Measurements from ENCODE around the gene TLR9. TPM values are rescaled to one million over a fixed set of nuclear protein-coding genes. Genes with fewer than 3 reads are reported as not detected.

Gene TLR9
- total RNA-seq, 1 donor from 2014 or later: not detected

DNA sequence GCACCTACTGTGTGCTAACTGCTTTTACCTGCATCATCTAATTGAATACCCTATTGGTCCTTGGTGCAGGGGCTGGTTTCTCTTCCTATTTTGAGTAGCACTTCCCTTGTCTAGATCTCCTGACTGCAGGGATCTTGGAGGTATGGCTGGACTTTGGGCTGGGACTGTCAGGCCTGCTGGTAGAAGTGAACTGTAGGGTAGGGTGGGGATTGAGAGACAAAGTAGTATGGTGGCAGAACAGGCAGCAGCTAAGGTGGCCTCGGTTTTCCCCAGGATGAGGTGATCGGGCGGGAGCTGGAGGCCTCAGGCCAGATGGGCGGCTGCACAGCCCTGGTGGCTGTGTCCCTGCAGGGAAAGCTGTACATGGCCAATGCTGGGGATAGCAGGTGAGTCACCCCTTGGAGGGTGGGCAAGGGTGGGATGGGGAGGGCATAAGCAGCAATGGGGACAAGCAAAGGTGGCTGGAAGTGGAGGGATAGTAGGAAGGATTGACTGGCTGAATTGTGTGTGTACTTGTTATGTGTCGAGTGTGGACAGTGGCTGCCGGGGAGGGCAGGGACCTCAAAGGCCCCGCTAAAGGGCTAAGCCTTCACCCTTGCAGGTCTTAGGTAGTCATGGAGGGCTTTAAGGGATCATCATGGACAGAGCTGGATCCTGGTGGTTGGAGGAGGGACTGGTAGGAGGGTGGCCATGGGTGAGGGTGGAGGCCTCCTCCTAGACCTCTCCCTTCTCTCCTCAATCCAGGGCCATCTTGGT is 22.1 kb upstream of the TLR9 start:
- FAIRE-seq (no peak), DNase-seq (ENCODE audit: low spot score in 2 of 2) (peak in 1 of 2 donors; percentile 14)

DNA sequence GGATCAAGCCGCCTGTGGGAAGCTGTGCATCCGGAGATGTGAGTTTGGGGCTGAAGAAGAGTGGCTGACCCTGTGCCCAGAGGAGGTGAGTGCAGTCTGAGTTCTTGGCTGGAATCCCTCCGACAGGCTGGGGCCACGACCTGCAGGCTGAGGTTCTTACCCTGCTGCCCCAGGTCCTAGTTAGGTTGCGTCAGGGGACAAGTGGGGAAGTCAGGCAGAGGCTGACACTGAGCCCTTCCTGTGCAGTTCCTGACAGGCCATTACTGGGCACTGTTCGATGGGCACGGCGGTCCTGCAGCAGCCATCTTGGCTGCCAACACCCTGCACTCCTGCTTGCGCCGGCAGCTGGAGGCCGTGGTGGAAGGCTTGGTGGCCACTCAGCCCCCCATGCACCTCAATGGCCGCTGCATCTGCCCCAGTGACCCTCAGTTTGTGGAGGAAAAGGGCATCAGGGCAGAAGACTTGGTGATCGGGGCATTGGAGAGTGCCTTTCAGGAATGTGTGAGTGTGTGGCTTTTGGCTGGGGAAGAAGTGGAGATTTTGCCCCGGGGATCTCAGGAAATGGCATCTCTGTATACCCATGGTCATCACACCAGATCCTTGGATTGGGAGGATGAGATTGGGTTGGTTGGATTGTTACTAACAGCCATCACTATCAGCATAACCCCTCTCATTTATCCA is 21.4 kb upstream of the TLR9 start:
- DNase-seq (ENCODE audit: low spot score in 2 of 2) (peak in 1 of 2 donors; percentile 28), FAIRE-seq (no peak)

DNA sequence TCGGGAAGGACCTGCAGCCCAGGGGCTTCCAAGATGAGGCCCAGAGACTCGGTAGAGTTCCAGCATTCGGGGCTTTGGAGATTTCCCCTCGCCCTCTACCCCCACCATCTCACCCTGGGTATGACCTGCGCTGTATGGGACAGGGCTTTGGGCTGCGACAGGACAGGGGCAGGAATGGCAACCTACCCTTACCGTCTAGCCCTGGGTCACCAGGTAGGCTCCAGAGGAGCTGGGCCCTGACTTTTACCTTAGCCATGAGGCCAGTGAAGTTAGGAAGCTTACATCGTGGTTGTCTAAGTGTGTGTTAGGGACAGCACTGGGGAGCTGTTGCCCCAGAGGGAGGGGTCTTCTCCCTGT is 20.8 kb upstream of the TLR9 start:
- FAIRE-seq (no peak), DNase-seq (ENCODE audit: low spot score in 2 of 2) (no peak)

DNA sequence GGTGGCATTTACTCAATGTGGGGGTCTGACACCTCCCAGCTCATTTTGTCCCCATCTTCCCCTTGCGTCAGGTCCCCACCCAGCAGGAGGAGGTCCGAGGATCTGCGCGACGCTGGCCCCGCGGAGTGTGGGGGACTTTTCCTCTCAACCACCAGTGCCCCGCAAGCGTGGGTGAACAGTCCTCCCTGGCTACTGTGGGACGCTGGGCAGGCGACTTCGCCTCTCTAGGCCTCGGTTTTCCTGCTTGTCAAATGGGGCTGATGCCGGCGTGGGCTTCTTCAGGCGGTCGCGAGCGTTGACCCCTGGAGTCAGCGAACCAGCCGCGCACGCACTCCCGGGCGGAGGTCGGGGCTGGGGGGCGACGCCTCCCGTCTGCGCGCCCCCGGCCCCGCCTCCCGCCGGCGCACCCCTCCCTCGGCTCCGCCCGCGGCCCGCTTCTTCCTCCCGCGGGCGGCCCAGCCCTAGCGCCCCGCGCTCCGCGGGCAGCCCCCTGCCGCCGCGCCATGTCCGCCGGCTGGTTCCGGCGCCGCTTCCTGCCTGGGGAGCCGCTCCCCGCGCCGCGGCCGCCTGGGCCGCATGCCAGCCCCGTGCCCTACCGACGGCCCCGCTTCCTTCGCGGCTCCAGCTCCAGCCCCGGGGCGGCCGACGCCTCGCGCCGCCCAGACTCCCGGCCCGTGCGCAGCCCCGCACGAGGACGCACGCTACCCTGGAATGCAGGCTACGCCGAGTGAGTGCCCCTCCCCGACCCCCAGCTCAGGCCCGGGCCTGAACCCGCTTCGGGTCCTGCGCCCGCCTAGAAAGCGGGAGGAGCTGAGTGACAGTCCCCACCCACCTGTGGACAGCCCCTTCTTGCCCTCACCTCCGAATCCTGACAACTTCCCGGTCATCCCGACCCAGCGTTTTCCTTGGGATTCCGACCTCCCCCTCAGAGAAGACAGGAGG is 20.1 kb upstream of the TLR9 start, which contains the start of gene PPM1M:
Gene PPM1M, plus strand, starts transcription at position 438 of the 942 bp plus-strand sequence. Its CDS starts 66 bp downstream, at position 504.
- no peak for FAIRE-seq
- DNase-seq (ENCODE audit: low spot score in 2 of 2): peak; percentile 76

- FAIRE-seq (no peak), DNase-seq (ENCODE audit: low spot score in 2 of 2) (peak in 1 of 2 donors; percentile 35)
These were observed 18.6 kb upstream of the TLR9 start for GRCh38 chr3:52243791-52244628.

- DNase-seq (ENCODE audit: low spot score in 2 of 2) (no peak), FAIRE-seq (no peak)
These were observed 16.6 kb upstream of the TLR9 start for GRCh38 chr3:52242039-52242438.

- FAIRE-seq (no peak), DNase-seq (ENCODE audit: low spot score in 2 of 2) (no peak)
These were observed 15.5 kb upstream of the TLR9 start for GRCh38 chr3:52240886-52241370.

GRCh38 chr3:52240059-52240885 is 14.8 kb upstream of the TLR9 start:
- peak in 1 of 2 donors; percentile 68 for DNase-seq (ENCODE audit: low spot score in 2 of 2)
- no peak for FAIRE-seq

GRCh38 chr3:52238761-52239701 is 13.6 kb upstream of the TLR9 start, which contains the start of gene TWF2:
TSS of gene TWF2 (minus strand) at chr3:52239158. CDS start at chr3:52239016, 142 bp downstream.
- FAIRE-seq (no peak), DNase-seq (ENCODE audit: low spot score in 2 of 2) (peak; percentile 95)

DNA sequence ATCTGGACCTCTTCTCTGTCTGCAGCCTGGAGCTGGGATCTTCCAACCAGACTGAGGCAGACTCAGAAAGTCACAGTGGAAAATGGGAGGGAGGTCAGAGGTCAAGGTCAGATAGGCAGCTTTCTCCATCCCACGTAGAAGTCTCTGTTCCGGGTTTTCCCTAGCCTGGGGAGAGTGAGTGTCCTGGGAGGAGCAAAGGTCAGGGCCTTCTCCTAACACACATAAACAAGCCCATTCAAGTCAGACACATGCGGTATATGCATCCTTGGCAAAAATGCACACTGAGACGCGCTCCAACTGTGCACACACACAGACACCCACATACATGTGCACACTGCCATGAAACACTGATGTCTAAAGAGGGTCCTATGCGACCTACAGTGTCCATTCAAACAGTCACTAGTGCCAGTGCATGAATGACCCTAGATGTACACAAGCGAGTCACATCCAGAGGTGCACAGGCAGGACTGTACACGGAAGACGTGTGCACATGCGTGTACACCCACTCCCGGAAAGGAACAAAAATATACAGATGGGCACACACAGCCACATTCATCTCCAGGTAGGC is 12.8 kb upstream of the TLR9 start:
- no peak for FAIRE-seq
- no peak for DNase-seq (ENCODE audit: low spot score in 2 of 2)

DNA sequence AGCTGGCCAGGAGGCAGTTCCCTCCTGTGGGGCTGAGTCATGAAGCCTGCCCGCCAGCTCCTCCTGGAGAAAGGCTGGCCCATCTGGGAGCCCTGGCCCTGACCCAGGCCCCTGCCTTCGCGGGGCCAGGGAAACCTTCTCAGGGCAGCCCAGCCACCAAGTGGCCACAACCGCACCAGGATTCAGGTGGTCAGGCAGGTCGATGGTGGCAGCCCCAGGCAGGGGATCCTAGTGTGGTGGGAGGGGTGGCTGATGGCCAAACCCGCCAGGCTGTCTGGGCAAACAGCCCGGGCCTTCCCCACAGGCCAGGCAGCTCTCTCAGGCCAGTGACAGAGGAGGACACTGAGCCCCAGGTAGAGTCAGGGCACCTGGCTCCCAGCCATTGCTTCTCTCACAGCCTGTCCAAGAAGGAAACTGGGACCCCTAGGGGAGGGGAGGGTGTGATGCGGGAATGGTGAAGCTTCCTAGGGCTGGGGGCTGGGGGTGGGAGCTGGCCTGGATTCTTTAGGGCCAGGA is 12.3 kb upstream of the TLR9 start:
- DNase-seq (ENCODE audit: low spot score in 2 of 2) (peak; percentile 72 to 84), FAIRE-seq (no peak)

DNA sequence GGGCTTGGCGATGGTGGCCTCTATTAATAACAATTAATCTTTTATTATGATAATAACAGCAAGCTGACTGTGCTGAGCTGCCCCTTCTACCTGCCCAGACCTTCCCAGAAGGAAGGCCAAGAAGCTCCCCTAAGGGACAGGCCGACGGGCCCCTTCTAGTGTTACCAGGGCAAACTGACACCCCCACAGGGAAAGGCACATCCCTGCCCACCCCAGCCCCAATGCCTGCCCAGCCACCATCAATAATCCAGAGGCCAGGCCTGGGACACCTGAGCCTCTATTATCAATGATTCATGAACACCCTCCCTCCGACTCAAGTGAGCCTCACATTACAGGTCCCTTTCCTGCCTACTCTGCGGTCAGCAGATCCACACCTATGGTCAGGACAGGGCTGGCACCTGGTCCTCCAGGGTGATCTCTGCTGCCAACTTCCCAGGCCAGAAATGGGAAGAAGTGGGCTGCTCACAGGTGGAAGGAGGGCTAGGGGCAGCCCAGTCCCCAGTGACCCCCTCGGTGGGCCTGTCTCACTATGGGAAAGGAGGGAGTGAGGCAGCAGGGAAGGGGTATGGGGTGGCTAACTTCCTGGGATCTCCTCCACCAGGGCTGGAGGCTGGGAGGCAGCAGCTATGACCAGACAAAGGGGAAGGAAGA is 11.7 kb upstream of the TLR9 start:
- DNase-seq (ENCODE audit: low spot score in 2 of 2) (no peak), FAIRE-seq (no peak)

DNA sequence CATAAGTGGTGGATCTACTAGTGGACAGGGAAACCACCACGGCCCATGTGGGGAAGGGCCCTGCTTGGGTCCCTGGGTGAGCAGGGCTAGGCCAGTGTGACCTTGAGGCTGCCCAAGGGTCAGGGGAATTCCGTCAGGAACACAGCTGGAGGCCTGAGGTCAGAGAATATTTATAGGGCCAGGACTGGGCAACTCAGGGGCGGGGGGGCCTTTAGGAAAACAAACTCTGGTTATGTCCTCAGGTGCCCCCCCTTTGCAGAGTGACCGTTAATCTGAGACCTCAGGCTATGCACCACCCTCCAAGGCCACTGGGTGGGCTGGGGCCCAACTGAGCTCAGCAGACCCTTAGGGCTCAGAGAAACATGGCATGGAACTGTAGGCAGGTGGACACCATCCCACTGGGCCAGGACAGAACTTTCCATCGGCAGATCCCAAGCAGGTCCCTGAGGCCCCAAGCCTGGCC is 11.0 kb upstream of the TLR9 start:
- DNase-seq (ENCODE audit: low spot score in 2 of 2): no peak
- FAIRE-seq: no peak

- no peak for DNase-seq (ENCODE audit: low spot score in 2 of 2)
- no peak for FAIRE-seq
These were observed 9.3 kb upstream of the TLR9 start for GRCh38 chr3:52234516-52235447.

GRCh38 chr3:52233968-52234367 is 8.5 kb upstream of the TLR9 start:
- FAIRE-seq (no peak), DNase-seq (ENCODE audit: low spot score in 2 of 2) (no peak)

All from frontal cortex (tissue), 4 donors.